Measurements from ENCODE around the gene ZNF320. TPM values are rescaled to one million over a fixed set of nuclear protein-coding genes. Genes with fewer than 3 reads are reported as not detected.
"Not testable (repeated sequence)": the region's sequence is repeated elsewhere in the genome, so short reads cannot be mapped to it uniquely, and the experiment has no call there.

ZNF320 gene
- total RNA-seq, 6 donors from 2014 or later: 3.6 to 41.9 (median 10.1) TPM

GRCh38 chr19:52889931-52890330, 7.5 kb downstream of the ZNF320 start:
- no peaks in the 10 kb centered on the region for H3K27me3 ChIP-seq
- peaks cover 15 to 66% (median 53%) of the 10 kb centered on the region in 4 donors for H3K36me3 ChIP-seq
- TF ChIP-seq POLR2A (IDR thresholded peaks at IDR 0.05): no peak
- no peak for TF ChIP-seq POLR2AphosphoS5 (IDR thresholded peaks at IDR 0.05)
- TF ChIP-seq EP300 (IDR thresholded peaks at IDR 0.05): no peak
- no peak for TF ChIP-seq CTCF (IDR thresholded peaks at IDR 0.05)
- peaks cover 0 to 10% (median 2%) of the 10 kb centered on the region in 4 donors for H3K9me3 ChIP-seq
- 90 to 92% methylated on average over 4 of the region's 4 CpGs for WGBS, 2 donors
- H3K4me1 ChIP-seq: no peaks in the 10 kb centered on the region
- no peak for DNase-seq
- ATAC-seq (ENCODE audit: low FRiP score in 2 of 2): no peak
- H3K4me3 ChIP-seq: no peak overlapping the region
- no peak overlapping the region for H3K27ac ChIP-seq

DNA sequence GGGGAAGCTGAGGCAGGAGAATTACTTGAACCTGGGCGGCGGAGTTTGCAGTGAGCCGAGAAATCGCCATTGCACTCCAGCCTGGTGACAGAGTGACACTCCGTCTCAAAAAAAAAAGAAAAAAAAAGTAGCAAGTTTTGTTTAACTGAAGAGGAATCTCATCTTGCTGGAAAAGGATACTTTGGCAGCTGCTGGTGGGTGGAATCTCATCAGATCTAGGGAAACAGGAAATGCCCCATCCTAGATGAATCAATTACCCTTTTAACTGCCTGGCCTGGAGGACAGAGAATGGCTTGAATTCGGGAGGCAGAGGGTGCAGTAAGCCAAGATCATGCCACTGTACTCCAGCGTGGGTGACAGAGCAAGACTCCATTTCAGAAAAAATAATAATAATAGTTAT, 8.4 kb downstream of the ZNF320 start:
- DNase-seq: no peak
- H3K36me3 ChIP-seq: peaks cover 21 to 74% (median 61%) of the 10 kb centered on the region in 4 donors
- H3K27ac ChIP-seq: no peak overlapping the region
- no peak for TF ChIP-seq POLR2AphosphoS5 (IDR thresholded peaks at IDR 0.05)
- no peak for TF ChIP-seq POLR2A (IDR thresholded peaks at IDR 0.05)
- TF ChIP-seq EP300 (IDR thresholded peaks at IDR 0.05): no peak
- TF ChIP-seq CTCF (IDR thresholded peaks at IDR 0.05): no peak
- no peak overlapping the region for H3K4me3 ChIP-seq
- 85 to 87% methylated on average over 7 of the region's 7 CpGs for WGBS, 2 donors
- no peaks in the 10 kb centered on the region for H3K4me1 ChIP-seq
- H3K27me3 ChIP-seq: no peaks in the 10 kb centered on the region
- H3K9me3 ChIP-seq: peaks cover 0 to 16% (median 8%) of the 10 kb centered on the region in 4 donors
- no peak for ATAC-seq (ENCODE audit: low FRiP score in 2 of 2)

DNA sequence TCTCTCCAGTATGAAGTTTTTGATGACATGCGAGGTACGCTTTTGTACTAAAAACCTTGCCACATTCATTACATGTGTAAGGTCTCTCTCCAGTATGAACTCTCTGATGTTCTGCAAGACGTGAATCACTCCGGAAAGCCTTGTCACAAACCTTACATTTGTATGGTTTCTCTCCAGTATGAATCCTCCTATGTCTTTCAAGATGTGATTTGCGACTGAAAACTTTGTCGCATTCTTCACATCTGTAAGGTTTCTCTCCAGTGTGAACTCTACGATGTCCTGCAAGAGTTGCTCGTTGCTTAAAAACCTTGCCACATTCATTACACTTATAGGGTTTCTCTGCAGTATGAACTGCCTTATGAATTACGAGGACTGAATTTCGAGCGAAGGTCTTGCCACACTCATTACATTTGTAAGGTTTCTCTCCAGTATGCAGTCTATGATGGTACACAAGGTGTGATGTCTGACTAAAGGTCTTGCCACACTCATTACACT, 16.5 kb downstream of the ZNF320 start:
- DNase-seq: no peak
- WGBS, 2 donors: 89 to 97% methylated on average over 11 of the region's 11 CpGs
- ATAC-seq (ENCODE audit: low FRiP score in 2 of 2): no peak
- Histone ChIP-seq H3K36me3 (peaks cover 36 to 80% (median 63%) of the 10 kb centered on the region in 4 donors), H3K4me3 (no peak overlapping the region), H3K9me3 (peaks cover 11 to 77% (median 66%) of the 10 kb centered on the region in 4 donors), H3K27me3 (no peaks in the 10 kb centered on the region), H3K4me1 (no peaks in the 10 kb centered on the region), H3K27ac (no peak overlapping the region)
- no peak for TF ChIP-seq EP300 (IDR thresholded peaks at IDR 0.05)
- TF ChIP-seq CTCF (IDR thresholded peaks at IDR 0.05): no peak

DNA sequence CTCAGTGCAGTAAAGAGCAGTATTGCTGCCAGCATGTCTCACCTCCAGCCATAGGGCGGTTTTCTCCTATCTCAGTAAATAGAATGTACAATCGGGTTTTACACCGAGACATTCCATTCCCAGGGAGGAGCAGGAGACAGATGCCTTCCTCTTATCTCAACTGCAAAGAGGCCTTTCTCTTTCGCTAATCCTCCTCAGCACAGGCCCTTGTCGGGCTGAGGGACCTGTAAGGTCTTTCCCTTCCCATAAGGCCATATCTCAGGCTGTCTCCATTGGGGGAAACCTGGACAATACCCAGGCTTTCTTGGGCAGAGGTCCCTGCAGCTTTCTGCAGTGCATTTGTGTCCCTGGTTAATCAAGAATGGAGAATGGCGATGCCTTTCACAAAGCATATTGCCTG, 24.4 kb downstream of the ZNF320 start:
- WGBS, 2 donors: 67 to 78% methylated on average over 6 of the region's 6 CpGs
- not testable (repeated sequence) for H3K36me3 ChIP-seq; H3K4me3 ChIP-seq; ATAC-seq (ENCODE audit: low FRiP score in 2 of 2); H3K4me1 ChIP-seq; DNase-seq; H3K27ac ChIP-seq; H3K27me3 ChIP-seq
- H3K9me3 ChIP-seq: peaks cover 0 to 12% (median 6%) of the 10 kb centered on the region in 4 donors

- ATAC-seq (ENCODE audit: low FRiP score in 2 of 2) (no peak), DNase-seq (no peak)
- Histone ChIP-seq H3K9me3 (peaks cover 0 to 7% (median 1%) of the 10 kb centered on the region in 4 donors), H3K27me3 (no peaks in the 10 kb centered on the region), H3K36me3 (no peaks in the 10 kb centered on the region), H3K27ac (no peak overlapping the region), H3K4me1 (no peaks in the 10 kb centered on the region), H3K4me3 (no peak overlapping the region)
- WGBS, 2 donors: 78 to 93% methylated on average over 3 of the region's 3 CpGs
- TF ChIP-seq CTCF (IDR thresholded peaks at IDR 0.05) (no peak), POLR2A (IDR thresholded peaks at IDR 0.05) (no peak), POLR2AphosphoS5 (IDR thresholded peaks at IDR 0.05) (no peak), EP300 (IDR thresholded peaks at IDR 0.05) (no peak)
Observed at GRCh38 chr19:52871466-52871865, 26.0 kb downstream of the ZNF320 start.

- ATAC-seq (ENCODE audit: low FRiP score in 2 of 2); H3K36me3 ChIP-seq: not testable (repeated sequence)
- 95 to 96% methylated on average over 11 of the region's 11 CpGs for WGBS, 2 donors
Observed at GRCh38 chr19:52868031-52868430, 29.4 kb downstream of the ZNF320 start.

More at GRCh38 chr19:52868031-52868430, 29.4 kb downstream of the ZNF320 start:
- not testable (repeated sequence) for H3K27me3 ChIP-seq, DNase-seq, H3K4me3 ChIP-seq, H3K27ac ChIP-seq, H3K4me1 ChIP-seq, H3K9me3 ChIP-seq

All from upper lobe of left lung (tissue), 6 donors.